Measurements from ENCODE around the gene STXBP5.
"Not testable (repeated sequence)": the region's sequence is repeated elsewhere in the genome, so short reads cannot be mapped to it uniquely, and the experiment has no call there.

Gene STXBP5

GRCh38 chr6:147248859-147249258 is 44.6 kb downstream of the STXBP5 start:
- H3K27ac ChIP-seq (ENCODE audit: low read depth, low read length, severe bottlenecking): no peak overlapping the region
- H3K36me3 ChIP-seq (ENCODE audit: control insufficient read depth, insufficient read depth, low read length): peaks cover 59% of the 10 kb centered on the region
- H3K9me3 ChIP-seq (ENCODE audit: control insufficient read depth, low read length): peaks cover 7% of the 10 kb centered on the region
- 100% methylated on average over 1 of the region's 1 CpG; no CpG with 5 or more reads in 1 of the 2 experiments for WGBS, 2 experiments (ENCODE audit: insufficient coverage in 2 of 2)
- H3K4me3 ChIP-seq (ENCODE audit: extremely low read depth, insufficient read depth, low read length, poor library complexity, severe bottlenecking): no peak overlapping the region
- H3K4me1 ChIP-seq (ENCODE audit: control insufficient read depth, insufficient read depth, low read length, poor library complexity, severe bottlenecking): no peaks in the 10 kb centered on the region

- H3K4me1 ChIP-seq (ENCODE audit: control insufficient read depth, insufficient read depth, low read length, poor library complexity, severe bottlenecking): no peaks in the 10 kb centered on the region
- no peak overlapping the region for H3K27ac ChIP-seq (ENCODE audit: low read depth, low read length, severe bottlenecking)
- H3K9me3 ChIP-seq (ENCODE audit: control insufficient read depth, low read length): peaks cover 7% of the 10 kb centered on the region
- peaks cover 52% of the 10 kb centered on the region for H3K36me3 ChIP-seq (ENCODE audit: control insufficient read depth, insufficient read depth, low read length)
- WGBS, 2 experiments (ENCODE audit: insufficient coverage in 2 of 2): 97 to 99% methylated on average over 13 to 15 of the region's 16 CpGs
- no peak overlapping the region for H3K4me3 ChIP-seq (ENCODE audit: extremely low read depth, insufficient read depth, low read length, poor library complexity, severe bottlenecking)
Observed at GRCh38 chr6:147251072-147251471, 46.9 kb downstream of the STXBP5 start.

- not testable (repeated sequence) for H3K9me3 ChIP-seq (ENCODE audit: control insufficient read depth, low read length); H3K4me1 ChIP-seq (ENCODE audit: control insufficient read depth, insufficient read depth, low read length, poor library complexity, severe bottlenecking); H3K27ac ChIP-seq (ENCODE audit: low read depth, low read length, severe bottlenecking); H3K4me3 ChIP-seq (ENCODE audit: extremely low read depth, insufficient read depth, low read length, poor library complexity, severe bottlenecking)
- peaks cover 36% of the 10 kb centered on the region for H3K36me3 ChIP-seq (ENCODE audit: control insufficient read depth, insufficient read depth, low read length)
- 95 to 96% methylated on average over 3 of the region's 6 CpGs for WGBS, 2 experiments (ENCODE audit: insufficient coverage in 2 of 2)
Observed at GRCh38 chr6:147254929-147255473, 50.8 kb downstream of the STXBP5 start.

GRCh38 chr6:147255948-147256674 is 51.9 kb downstream of the STXBP5 start:
- no peaks in the 10 kb centered on the region for H3K4me1 ChIP-seq (ENCODE audit: control insufficient read depth, insufficient read depth, low read length, poor library complexity, severe bottlenecking)
- H3K36me3 ChIP-seq (ENCODE audit: control insufficient read depth, insufficient read depth, low read length): peaks cover 25% of the 10 kb centered on the region
- H3K27ac ChIP-seq (ENCODE audit: low read depth, low read length, severe bottlenecking): no peak overlapping the region
- 89 to 100% methylated on average over 3 of the region's 3 CpGs for WGBS, 2 experiments (ENCODE audit: insufficient coverage in 2 of 2)
- H3K9me3 ChIP-seq (ENCODE audit: control insufficient read depth, low read length): peaks cover 5% of the 10 kb centered on the region
- H3K4me3 ChIP-seq (ENCODE audit: extremely low read depth, insufficient read depth, low read length, poor library complexity, severe bottlenecking): no peak overlapping the region

- peaks cover 10% of the 10 kb centered on the region for H3K36me3 ChIP-seq (ENCODE audit: control insufficient read depth, insufficient read depth, low read length)
- H3K27ac ChIP-seq (ENCODE audit: low read depth, low read length, severe bottlenecking): no peak overlapping the region
- H3K4me1 ChIP-seq (ENCODE audit: control insufficient read depth, insufficient read depth, low read length, poor library complexity, severe bottlenecking): no peaks in the 10 kb centered on the region
- no peaks in the 10 kb centered on the region for H3K9me3 ChIP-seq (ENCODE audit: control insufficient read depth, low read length)
- no peak overlapping the region for H3K4me3 ChIP-seq (ENCODE audit: extremely low read depth, insufficient read depth, low read length, poor library complexity, severe bottlenecking)
- 79 to 100% methylated on average over 4 to 5 of the region's 5 CpGs for WGBS, 2 experiments (ENCODE audit: insufficient coverage in 2 of 2)
Observed at GRCh38 chr6:147257760-147258159, 53.5 kb downstream of the STXBP5 start.

GRCh38 chr6:147260091-147260490 is 55.9 kb downstream of the STXBP5 start:
- H3K4me1 ChIP-seq (ENCODE audit: control insufficient read depth, insufficient read depth, low read length, poor library complexity, severe bottlenecking): no peaks in the 10 kb centered on the region
- no CpG with 5 or more reads among the region's 2 CpGs for WGBS, 2 experiments (ENCODE audit: insufficient coverage in 2 of 2)
- no peak overlapping the region for H3K4me3 ChIP-seq (ENCODE audit: extremely low read depth, insufficient read depth, low read length, poor library complexity, severe bottlenecking)

GRCh38 chr6:147262946-147263345 is 58.7 kb downstream of the STXBP5 start:
- Histone ChIP-seq H3K4me3 (ENCODE audit: extremely low read depth, insufficient read depth, low read length, poor library complexity, severe bottlenecking) (no peak overlapping the region), H3K27ac (ENCODE audit: low read depth, low read length, severe bottlenecking) (no peak overlapping the region), H3K4me1 (ENCODE audit: control insufficient read depth, insufficient read depth, low read length, poor library complexity, severe bottlenecking) (no peaks in the 10 kb centered on the region), H3K36me3 (ENCODE audit: control insufficient read depth, insufficient read depth, low read length) (peaks cover 24% of the 10 kb centered on the region), H3K9me3 (ENCODE audit: control insufficient read depth, low read length) (no peaks in the 10 kb centered on the region)
- WGBS, 2 experiments (ENCODE audit: insufficient coverage in 2 of 2): no CpG with 5 or more reads among the region's 1 CpG

More at GRCh38 chr6:147260091-147260490, 55.9 kb downstream of the STXBP5 start:
- H3K36me3 ChIP-seq (ENCODE audit: control insufficient read depth, insufficient read depth, low read length): peaks cover 10% of the 10 kb centered on the region
- H3K9me3 ChIP-seq (ENCODE audit: control insufficient read depth, low read length): no peaks in the 10 kb centered on the region
- no peak overlapping the region for H3K27ac ChIP-seq (ENCODE audit: low read depth, low read length, severe bottlenecking)

GRCh38 chr6:147266821-147267220 is 62.6 kb downstream of the STXBP5 start:
- Histone ChIP-seq H3K4me1 (ENCODE audit: control insufficient read depth, insufficient read depth, low read length, poor library complexity, severe bottlenecking) (no peaks in the 10 kb centered on the region), H3K9me3 (ENCODE audit: control insufficient read depth, low read length) (no peaks in the 10 kb centered on the region), H3K36me3 (ENCODE audit: control insufficient read depth, insufficient read depth, low read length) (peaks cover 34% of the 10 kb centered on the region), H3K4me3 (ENCODE audit: extremely low read depth, insufficient read depth, low read length, poor library complexity, severe bottlenecking) (no peak overlapping the region), H3K27ac (ENCODE audit: low read depth, low read length, severe bottlenecking) (no peak overlapping the region)
- no CpG with 5 or more reads among the region's 3 CpGs for WGBS, 2 experiments (ENCODE audit: insufficient coverage in 2 of 2)

GRCh38 chr6:147267658-147268057 is 63.4 kb downstream of the STXBP5 start:
- H3K4me1 ChIP-seq (ENCODE audit: control insufficient read depth, insufficient read depth, low read length, poor library complexity, severe bottlenecking): no peaks in the 10 kb centered on the region
- H3K4me3 ChIP-seq (ENCODE audit: extremely low read depth, insufficient read depth, low read length, poor library complexity, severe bottlenecking): no peak overlapping the region
- no peaks in the 10 kb centered on the region for H3K9me3 ChIP-seq (ENCODE audit: control insufficient read depth, low read length)
- peaks cover 34% of the 10 kb centered on the region for H3K36me3 ChIP-seq (ENCODE audit: control insufficient read depth, insufficient read depth, low read length)
- no peak overlapping the region for H3K27ac ChIP-seq (ENCODE audit: low read depth, low read length, severe bottlenecking)
- 71% methylated on average over 1 of the region's 2 CpGs; no CpG with 5 or more reads in 1 of the 2 experiments for WGBS, 2 experiments (ENCODE audit: insufficient coverage in 2 of 2)

GRCh38 chr6:147268254-147268653 is 64.0 kb downstream of the STXBP5 start:
- H3K27ac ChIP-seq (ENCODE audit: low read depth, low read length, severe bottlenecking): no peak overlapping the region
- peaks cover 34% of the 10 kb centered on the region for H3K36me3 ChIP-seq (ENCODE audit: control insufficient read depth, insufficient read depth, low read length)
- H3K9me3 ChIP-seq (ENCODE audit: control insufficient read depth, low read length): no peaks in the 10 kb centered on the region

GRCh38 chr6:147274012-147274411 is 69.8 kb downstream of the STXBP5 start:
- H3K36me3 ChIP-seq (ENCODE audit: control insufficient read depth, insufficient read depth, low read length): peaks cover 23% of the 10 kb centered on the region
- no peaks in the 10 kb centered on the region for H3K4me1 ChIP-seq (ENCODE audit: control insufficient read depth, insufficient read depth, low read length, poor library complexity, severe bottlenecking)
- no peak overlapping the region for H3K4me3 ChIP-seq (ENCODE audit: extremely low read depth, insufficient read depth, low read length, poor library complexity, severe bottlenecking)
- H3K9me3 ChIP-seq (ENCODE audit: control insufficient read depth, low read length): no peaks in the 10 kb centered on the region
- H3K27ac ChIP-seq (ENCODE audit: low read depth, low read length, severe bottlenecking): no peak overlapping the region

More at GRCh38 chr6:147268254-147268653, 64.0 kb downstream of the STXBP5 start:
- no peaks in the 10 kb centered on the region for H3K4me1 ChIP-seq (ENCODE audit: control insufficient read depth, insufficient read depth, low read length, poor library complexity, severe bottlenecking)
- H3K4me3 ChIP-seq (ENCODE audit: extremely low read depth, insufficient read depth, low read length, poor library complexity, severe bottlenecking): no peak overlapping the region

All from mesodermal cell (in vitro differentiated cells).